HEK293 (cell line): ENCODE measurements around the gene ADAMTS13.

Experiments
- CTCF ChIA-PET: fragments of 350-600 bp; formaldehyde crosslinking; extraction: SDS; loops from one replicate; lab custom pipeline; 2021; ENCODE audit warnings: antibody characterized with exemption; lab: Yijun Ruan, JAX
- POLR2A ChIA-PET: fragments of 300-600 bp; formaldehyde crosslinking; extraction: SDS; loops from one replicate; lab custom pipeline; 2020; ENCODE audit warnings: antibody characterized with exemption, inconsistent platforms; lab: Yijun Ruan, JAX
- H3K27ac ChIP-seq: fragments of 200-500 bp; sonication (Bioruptor generic); 2 replicates; pipeline ENCODE4 v1.5.1; 2014; ENCODE audit warnings: low read depth, low read length, control low read depth, inconsistent platforms; ENCODE audit errors: extremely low read depth
- H3K36me3 ChIP-seq, 2 experiments: fragments of 200-500 bp in 1 of 2; sonication (Bioruptor generic) in 1 of 2; 1 replicate in 1 of 2; 2 replicates in 1 of 2; pipeline ENCODE4 v1.5.1; 2014 to 2017; ENCODE audit warnings: inconsistent platforms in 2 of 2, low read length in 2 of 2; ENCODE audit not compliant: control insufficient read depth in 2 of 2, insufficient read depth in 1 of 2
- H3K4me1 ChIP-seq: fragments of 200-500 bp; sonication (Bioruptor generic); 2 replicates; pipeline ENCODE4 v1.5.1; 2014; ENCODE audit warnings: mild to moderate bottlenecking, low read length, inconsistent platforms; ENCODE audit not compliant: control insufficient read depth, insufficient read depth
- H3K4me3 ChIP-seq: 2 replicates; pipeline ENCODE4 v1.5.1; 2011; ENCODE audit warnings: low read depth, mild to moderate bottlenecking, control low read depth, low read length, moderate library complexity
- H3K9me3 ChIP-seq: fragments of 200-500 bp; sonication (Bioruptor generic); 2 replicates; pipeline ENCODE4 v1.5.1; 2014; ENCODE audit warnings: low read depth, low read length, inconsistent platforms; ENCODE audit not compliant: control insufficient read depth, insufficient read depth
- HOXA7 ChIP-seq: sonication (generic); formaldehyde crosslinking; IDR thresholded peaks from 2 replicates; pipeline ENCODE4 v1.8.1; 2022; ENCODE audit warnings: missing genetic modification reagents, borderline replicate concordance
- IKZF3 ChIP-seq: fragments of 450-650 bp; IDR thresholded peaks from 2 replicates; pipeline ENCODE4 v1.5.0; 2018; ENCODE audit warnings: missing biosample characterization, mild to moderate bottlenecking, missing genetic modification characterization, moderate library complexity
- KLF10 ChIP-seq: fragments of 450-650 bp; IDR thresholded peaks from 2 replicates; pipeline ENCODE4 v1.5.1; 2018; ENCODE audit warnings: missing biosample characterization, mild to moderate bottlenecking, missing genetic modification characterization
- KLF7 ChIP-seq: fragments of 450-650 bp; formaldehyde crosslinking; IDR thresholded peaks from 2 replicates; pipeline ENCODE4 v1.5.1; 2016; ENCODE audit warnings: missing biosample characterization, missing genetic modification characterization, borderline replicate concordance
- KLF9 ChIP-seq: fragments of 450-650 bp; formaldehyde crosslinking; IDR thresholded peaks from 2 replicates; pipeline ENCODE4 v1.5.1; 2016; ENCODE audit warnings: missing biosample characterization, missing genetic modification characterization, low read depth
- SP2 ChIP-seq: fragments of 450-650 bp; formaldehyde crosslinking; IDR thresholded peaks from 2 replicates; pipeline ENCODE4 v1.5.1; 2016; ENCODE audit warnings: missing biosample characterization, missing genetic modification characterization
- ZFP3 ChIP-seq: fragments of 450-650 bp; formaldehyde crosslinking; IDR thresholded peaks from 2 replicates; pipeline ENCODE4 v1.5.1; 2016; ENCODE audit warnings: low read depth, missing biosample characterization, missing genetic modification characterization
- ZNF341 ChIP-seq: fragments of 450-650 bp; formaldehyde crosslinking; IDR thresholded peaks from 2 replicates; pipeline ENCODE4; 2016; ENCODE audit warnings: low read depth, missing biosample characterization, missing genetic modification characterization
- ZNF350 ChIP-seq: fragments of 450-650 bp; formaldehyde crosslinking; IDR thresholded peaks from 2 replicates; pipeline ENCODE4 v1.5.0; 2017; ENCODE audit warnings: missing biosample characterization, mild to moderate bottlenecking, missing genetic modification characterization
- ZNF394 ChIP-seq: fragments of 450-650 bp; formaldehyde crosslinking; IDR thresholded peaks from 2 replicates; pipeline ENCODE4 v1.5.1; 2016; ENCODE audit warnings: missing biosample characterization, missing genetic modification characterization, mild to moderate bottlenecking, moderate library complexity, borderline replicate concordance
- ZNF404 ChIP-seq: fragments of 450-650 bp; formaldehyde crosslinking; IDR thresholded peaks from 2 replicates; pipeline ENCODE4 v1.5.1; 2017; ENCODE audit warnings: missing biosample characterization, missing genetic modification characterization
- ZNF560 ChIP-seq: fragments of 450-650 bp; formaldehyde crosslinking; IDR thresholded peaks from 2 replicates; pipeline ENCODE4 v1.5.1; 2017; ENCODE audit warnings: missing biosample characterization, missing genetic modification characterization, borderline replicate concordance
- ZNF629 ChIP-seq: fragments of 450-650 bp; formaldehyde crosslinking; IDR thresholded peaks from 2 replicates; pipeline ENCODE4 v1.5.1; 2017; ENCODE audit warnings: missing biosample characterization, missing genetic modification characterization
- TF ChIP-seq, protein P1 (sequence below): fragments of 450-650 bp; formaldehyde crosslinking; IDR thresholded peaks from 2 replicates; pipeline ENCODE4 v1.5.1; 2017; ENCODE audit warnings: missing biosample characterization, mild to moderate bottlenecking, missing genetic modification characterization, moderate library complexity

ADAMTS13 gene

GRCh38 chr9:133468777-133469421 lies 46.7 kb downstream of the ADAMTS13 start:
- H3K36me3 ChIP-seq = peaks cover 0 to 25% of the 10 kb centered on the region in 2 experiments; a peak in 1 of 3 replicates
- POLR2A ChIA-PET = interaction anchor here (1.1 to 2.4 kb wide), 3 partner anchors 10 to 11 kb away, joined by 4 to 12 read pairs (median 12); partner anchors contain the start of genes CACFD1 and SLC2A6
- no peaks in the 10 kb centered on the region for H3K4me1 ChIP-seq
- CTCF ChIA-PET = no interaction called here
- TF ChIP-seq ZFP3 = no peak
- 0 out of 2 replicates have a peak, but pooled peaks have one; percentile 23 for TF ChIP-seq ZNF341 (tag by site-specific recombination)
- TF ChIP-seq ZNF560 (tag by site-specific recombination) = no peak
- H3K27ac ChIP-seq = no peak overlapping the region
- no peaks in the 10 kb centered on the region for H3K9me3 ChIP-seq
- no peak overlapping the region for H3K4me3 ChIP-seq

GRCh38 chr9:133470427-133470924 lies 48.3 kb downstream of the ADAMTS13 start:
- CTCF ChIA-PET = no interaction called here
- Histone ChIP-seq H3K36me3 (peaks cover 0 to 31% of the 10 kb centered on the region in 2 experiments; a peak in 1 of 3 replicates), H3K27ac (no peak overlapping the region), H3K4me3 (no peak overlapping the region), H3K4me1 (no peaks in the 10 kb centered on the region), H3K9me3 (no peaks in the 10 kb centered on the region)
- TF ChIP-seq KLF7 (tag by site-specific recombination) (no peak), KLF9 (peak; percentile 59; the same call in 1 of the 2 replicates), IKZF3 (tag by site-specific recombination) (no peak)
- POLR2A ChIA-PET = interaction anchor here (1.2 kb wide), 1 partner anchor 11 kb away, joined by 5 read pairs; the partner anchor contains the start of gene CACFD1

DNA sequence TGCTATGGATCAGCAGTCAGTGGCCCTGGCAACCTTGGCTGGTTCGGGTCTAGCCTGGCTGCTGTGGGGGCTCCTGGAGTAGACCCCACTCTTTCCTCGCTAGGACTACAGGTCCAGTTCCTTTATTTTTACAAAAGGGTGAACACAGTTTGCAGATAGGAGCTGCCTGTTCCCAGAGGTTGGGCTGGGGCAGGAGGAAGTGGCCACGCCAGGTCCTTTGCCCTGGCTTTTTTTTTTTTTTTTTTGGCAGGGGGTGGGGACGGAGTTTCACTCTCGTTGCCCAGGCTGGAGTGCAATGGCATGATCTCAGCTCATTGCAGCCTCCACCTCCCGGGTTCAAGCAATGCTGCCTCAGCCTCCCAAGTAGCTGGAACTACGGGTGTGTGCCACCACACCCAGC lies 48.8 kb downstream of the ADAMTS13 start:
- no peak for TF ChIP-seq SP2 (tag by site-specific recombination)
- TF ChIP-seq, protein P1, sequence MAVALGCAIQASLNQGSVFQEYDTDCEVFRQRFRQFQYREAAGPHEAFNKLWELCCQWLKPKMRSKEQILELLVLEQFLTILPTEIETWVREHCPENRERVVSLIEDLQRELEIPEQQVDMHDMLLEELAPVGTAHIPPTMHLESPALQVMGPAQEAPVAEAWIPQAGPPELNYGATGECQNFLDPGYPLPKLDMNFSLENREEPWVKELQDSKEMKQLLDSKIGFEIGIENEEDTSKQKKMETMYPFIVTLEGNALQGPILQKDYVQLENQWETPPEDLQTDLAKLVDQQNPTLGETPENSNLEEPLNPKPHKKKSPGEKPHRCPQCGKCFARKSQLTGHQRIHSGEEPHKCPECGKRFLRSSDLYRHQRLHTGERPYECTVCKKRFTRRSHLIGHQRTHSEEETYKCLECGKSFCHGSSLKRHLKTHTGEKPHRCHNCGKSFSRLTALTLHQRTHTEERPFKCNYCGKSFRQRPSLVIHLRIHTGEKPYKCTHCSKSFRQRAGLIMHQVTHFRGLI = 0 out of 2 replicates have a peak, but pooled peaks have one; percentile 38
- H3K27ac ChIP-seq = no peak overlapping the region
- peaks cover 0 to 35% of the 10 kb centered on the region in 2 experiments; a peak in 1 of 3 replicates for H3K36me3 ChIP-seq
- ChIA-PET CTCF (no interaction called here), POLR2A (interaction anchor here (0.7 to 1.2 kb wide), 2 partner anchors 11 to 230 kb away, joined by 4 to 5 read pairs; partner anchors contain the start of gene CACFD1)
- H3K4me1 ChIP-seq = no peaks in the 10 kb centered on the region
- no peaks in the 10 kb centered on the region for H3K9me3 ChIP-seq
- no peak overlapping the region for H3K4me3 ChIP-seq

DNA sequence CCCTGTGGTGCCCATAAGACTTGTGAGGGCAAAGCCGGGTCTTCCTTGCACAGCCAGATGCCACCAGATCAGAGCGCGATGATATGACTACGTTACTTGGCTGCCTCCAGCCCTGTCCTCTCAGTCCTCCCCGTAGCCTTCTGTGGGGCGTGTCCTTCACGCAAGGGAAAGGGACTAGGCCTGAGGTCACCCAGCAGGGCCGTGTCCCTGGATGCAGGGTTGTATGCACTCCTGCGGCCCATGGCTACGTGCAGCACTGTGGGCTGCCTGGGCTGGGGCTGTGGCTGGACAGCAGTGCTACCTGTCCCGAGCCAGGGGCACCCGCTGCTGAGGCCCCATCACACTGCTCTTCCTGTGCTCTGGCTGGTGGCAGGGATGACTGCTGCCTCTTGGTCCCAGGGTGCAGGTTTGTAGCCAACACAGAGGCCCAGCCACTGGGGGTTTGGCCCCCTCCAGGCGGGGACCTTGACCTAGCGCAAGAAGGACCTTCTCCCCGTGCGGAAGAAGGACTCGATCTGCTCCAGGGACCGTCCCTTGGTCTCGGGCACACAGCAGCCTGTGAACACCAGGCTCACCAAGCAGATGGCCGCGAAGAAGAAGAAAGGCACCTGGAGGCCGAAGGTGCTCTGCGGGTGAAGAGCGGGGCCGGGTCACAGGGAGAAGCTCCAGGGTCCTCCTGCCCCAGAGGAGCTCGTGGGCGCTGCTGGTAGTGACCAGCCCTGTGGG lies 49.5 kb downstream of the ADAMTS13 start:
- H3K9me3 ChIP-seq = no peaks in the 10 kb centered on the region
- ChIA-PET CTCF (interaction anchor here (0.7 kb wide), 1 partner anchor 8 kb away, joined by 4 read pairs; no protein-coding TSS in a partner anchor), POLR2A (interaction anchor here (0.7 to 1.2 kb wide), 2 partner anchors 12 to 229 kb away, joined by 4 to 5 read pairs; partner anchors contain the start of gene CACFD1)
- no peak overlapping the region for H3K4me3 ChIP-seq
- no peak overlapping the region for H3K27ac ChIP-seq
- peaks cover 0 to 42% of the 10 kb centered on the region in 2 experiments; a peak in 1 of 3 replicates for H3K36me3 ChIP-seq
- no peaks in the 10 kb centered on the region for H3K4me1 ChIP-seq
- TF ChIP-seq ZNF350 (tag by site-specific recombination) (no peak), ZNF404 (tag by site-specific recombination) (no peak), HOXA7 (CRISPR knock-in tag) (no peak), ZNF394 (no peak), ZNF629 (no peak), KLF10 (tag by site-specific recombination) (no peak)
